ENCODE measurements around the gene JUN.

- TF ChIP-seq, protein P1, sequence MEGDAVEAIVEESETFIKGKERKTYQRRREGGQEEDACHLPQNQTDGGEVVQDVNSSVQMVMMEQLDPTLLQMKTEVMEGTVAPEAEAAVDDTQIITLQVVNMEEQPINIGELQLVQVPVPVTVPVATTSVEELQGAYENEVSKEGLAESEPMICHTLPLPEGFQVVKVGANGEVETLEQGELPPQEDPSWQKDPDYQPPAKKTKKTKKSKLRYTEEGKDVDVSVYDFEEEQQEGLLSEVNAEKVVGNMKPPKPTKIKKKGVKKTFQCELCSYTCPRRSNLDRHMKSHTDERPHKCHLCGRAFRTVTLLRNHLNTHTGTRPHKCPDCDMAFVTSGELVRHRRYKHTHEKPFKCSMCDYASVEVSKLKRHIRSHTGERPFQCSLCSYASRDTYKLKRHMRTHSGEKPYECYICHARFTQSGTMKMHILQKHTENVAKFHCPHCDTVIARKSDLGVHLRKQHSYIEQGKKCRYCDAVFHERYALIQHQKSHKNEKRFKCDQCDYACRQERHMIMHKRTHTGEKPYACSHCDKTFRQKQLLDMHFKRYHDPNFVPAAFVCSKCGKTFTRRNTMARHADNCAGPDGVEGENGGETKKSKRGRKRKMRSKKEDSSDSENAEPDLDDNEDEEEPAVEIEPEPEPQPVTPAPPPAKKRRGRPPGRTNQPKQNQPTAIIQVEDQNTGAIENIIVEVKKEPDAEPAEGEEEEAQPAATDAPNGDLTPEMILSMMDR (IDR thresholded peaks at IDR 0.05), result no peak
- TF ChIP-seq EP300 (IDR thresholded peaks at IDR 0.05), result no peak
These were observed 25.6 kb upstream of the JUN start for GRCh38 chr1:58809325-58810010.
